Measurements from ENCODE around the gene NSD1.
"Not testable (repeated sequence)": the region's sequence is repeated elsewhere in the genome, so short reads cannot be mapped to it uniquely, and the experiment has no call there.

Gene NSD1

DNA sequence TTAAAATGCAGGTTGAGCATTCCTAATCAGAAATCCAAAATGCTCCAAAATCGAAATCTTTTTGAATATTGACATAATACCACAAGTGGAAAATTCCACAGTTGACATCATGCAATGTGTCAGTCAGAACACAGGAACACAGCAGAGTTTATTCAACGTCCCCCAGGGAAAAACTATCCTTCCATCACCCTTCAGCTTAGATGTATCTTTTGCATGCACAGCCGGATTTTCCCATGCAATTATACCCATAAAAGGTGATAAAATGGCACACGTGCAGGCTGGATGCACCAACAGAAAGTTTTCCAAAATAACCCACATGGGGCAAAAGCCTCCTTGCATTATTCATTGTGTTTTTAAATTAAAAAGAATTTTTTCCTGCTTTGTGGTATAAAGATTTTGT lies 98.8 kb downstream of the NSD1 start:
- no peak for DNase-seq (ENCODE audit: low spot score)

DNA sequence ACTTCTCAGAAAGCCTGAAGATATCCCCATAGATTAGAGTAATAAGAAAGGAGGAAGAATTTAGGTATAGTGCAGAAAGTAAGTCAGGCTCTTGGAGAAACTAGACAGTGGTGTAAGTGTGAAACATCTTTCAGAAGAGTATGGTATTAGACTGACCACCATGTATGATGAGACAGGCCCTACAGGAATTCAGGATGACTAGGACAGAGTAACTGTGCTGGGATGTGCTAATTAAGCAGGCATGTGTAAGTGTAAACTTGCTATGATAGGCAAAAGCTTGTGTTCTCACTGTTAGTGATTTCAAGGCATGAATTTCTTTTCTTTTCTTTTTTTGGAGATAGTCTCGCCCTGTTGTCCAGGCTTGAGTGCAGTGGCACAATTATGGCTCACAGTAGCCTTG lies 99.2 kb downstream of the NSD1 start:
- DNase-seq (ENCODE audit: low spot score), result no peak

DNA sequence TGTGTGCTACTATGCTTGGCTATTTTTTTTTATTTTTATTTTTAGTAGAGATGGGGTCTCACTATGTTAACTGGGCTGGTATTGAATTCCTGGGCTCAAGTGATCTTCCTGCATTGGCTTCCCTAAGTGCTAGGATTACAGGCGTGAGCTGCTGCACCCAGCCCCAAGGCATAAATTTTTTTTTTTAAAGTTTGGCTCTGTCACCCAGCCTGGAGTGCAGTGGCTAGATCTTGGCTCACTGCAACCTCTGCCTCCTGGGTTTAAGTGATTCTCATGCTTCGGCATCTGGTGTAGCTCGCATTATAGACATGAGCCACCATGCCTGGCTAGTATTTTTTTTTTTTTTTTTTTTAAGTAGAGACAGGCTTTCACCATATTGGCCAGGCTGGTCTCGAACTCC lies 99.6 kb downstream of the NSD1 start:
- no peak for DNase-seq (ENCODE audit: low spot score)

- DNase-seq (ENCODE audit: low spot score), result no peak
Measured at GRCh38 chr5:177233802-177234201, 100.2 kb downstream of the NSD1 start.

- no peak for DNase-seq (ENCODE audit: low spot score)
Measured at GRCh38 chr5:177234841-177235240, 101.3 kb downstream of the NSD1 start.

DNA sequence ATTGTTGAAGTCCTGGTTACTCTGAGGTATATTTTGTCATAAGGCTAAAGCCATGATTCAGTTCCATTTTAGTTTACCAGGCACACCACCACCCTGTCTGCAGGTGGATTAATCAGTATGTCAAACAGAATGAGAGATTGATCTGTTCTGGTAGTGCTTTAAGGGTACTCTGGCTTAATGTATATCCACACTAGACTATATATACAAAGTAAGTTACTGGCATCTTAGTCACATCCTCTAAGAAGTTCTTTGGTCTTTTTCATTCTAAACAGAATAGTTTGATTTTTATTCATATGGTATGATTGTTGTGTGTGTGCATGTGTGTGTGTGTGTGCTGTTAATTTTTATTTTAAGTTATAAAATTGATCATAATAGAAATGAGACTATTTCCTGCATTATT lies 108.2 kb downstream of the NSD1 start:
- no peak for DNase-seq (ENCODE audit: low spot score)

DNA sequence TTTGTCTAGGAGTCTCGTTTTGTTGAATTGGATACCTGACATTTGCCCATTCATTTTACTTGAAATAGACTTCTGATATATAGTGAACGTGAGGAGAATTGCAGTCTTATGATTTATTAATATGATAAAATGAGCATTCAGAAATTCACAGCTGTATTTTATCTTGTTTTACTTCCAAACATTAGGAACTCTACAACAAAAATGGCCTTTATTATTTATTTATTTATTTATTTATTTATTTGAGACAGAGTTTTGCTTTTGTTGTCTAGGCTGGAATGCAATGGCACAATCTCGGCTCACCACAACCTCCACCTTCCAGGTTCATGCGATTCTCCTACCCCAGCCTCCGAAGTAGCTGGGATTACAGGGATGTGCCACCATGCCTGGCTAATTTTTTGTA lies 108.7 kb downstream of the NSD1 start:
- no peak for DNase-seq (ENCODE audit: low spot score)

DNA sequence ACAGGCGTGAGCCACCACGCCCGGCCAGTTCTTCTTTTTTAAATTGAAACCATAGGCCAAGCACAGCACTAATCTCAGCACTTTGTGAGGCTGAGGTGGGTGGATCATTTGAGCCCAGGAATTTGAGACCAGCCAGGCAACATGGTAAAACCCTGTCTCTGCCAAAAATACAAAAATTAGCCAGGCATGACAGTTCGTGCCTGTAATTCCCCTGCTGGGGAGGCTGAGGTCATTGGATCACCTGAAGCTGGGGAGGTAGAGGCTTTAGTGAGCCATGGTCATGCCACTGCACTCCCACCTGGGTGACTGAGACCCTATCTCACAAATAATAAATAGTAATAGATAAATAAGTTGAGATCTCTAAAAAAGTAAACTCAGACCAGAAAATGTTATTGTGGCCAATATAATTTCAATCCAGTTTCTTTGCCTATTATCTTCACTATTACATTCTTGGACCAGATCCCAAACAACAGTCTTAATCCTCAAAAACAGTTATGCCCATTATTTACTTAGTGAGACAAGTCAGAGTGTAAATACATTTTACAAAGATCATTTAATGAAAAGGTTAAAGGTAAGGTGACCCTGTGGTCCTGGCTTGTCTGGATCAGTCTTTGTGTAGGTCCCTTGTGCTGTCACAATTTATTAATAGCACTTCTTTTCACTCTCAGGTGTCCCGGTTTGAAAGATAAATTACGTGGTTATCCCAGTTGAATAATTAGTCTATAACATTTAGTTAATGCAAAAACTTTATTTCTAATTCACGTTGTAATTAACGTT lies 116.4 kb downstream of the NSD1 start:
- DNase-seq (ENCODE audit: low spot score), result no peak

GRCh38 chr5:177253252-177253651 lies 119.7 kb downstream of the NSD1 start:
- DNase-seq (ENCODE audit: low spot score), result no peak

DNA sequence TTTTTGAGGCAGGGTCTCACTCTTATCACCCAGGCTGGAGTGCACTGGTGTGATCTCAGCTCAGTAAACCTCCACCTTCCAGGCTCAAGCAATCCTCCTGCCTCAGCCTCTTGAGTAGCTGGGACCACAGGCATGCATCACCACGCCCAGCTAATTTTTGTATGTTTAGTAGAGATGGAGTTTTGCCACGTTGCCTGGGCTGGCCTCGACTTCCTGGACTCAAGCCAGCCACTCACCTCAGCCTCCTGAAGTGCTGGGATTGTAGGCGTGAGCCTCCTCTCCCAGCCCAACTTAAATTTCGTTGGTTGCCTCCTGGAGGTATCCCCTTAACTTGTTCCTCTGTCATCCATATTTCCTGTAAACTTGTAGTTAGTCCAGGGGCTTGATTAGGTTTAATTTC lies 122.7 kb downstream of the NSD1 start:
- no peak for DNase-seq (ENCODE audit: low spot score)

DNA sequence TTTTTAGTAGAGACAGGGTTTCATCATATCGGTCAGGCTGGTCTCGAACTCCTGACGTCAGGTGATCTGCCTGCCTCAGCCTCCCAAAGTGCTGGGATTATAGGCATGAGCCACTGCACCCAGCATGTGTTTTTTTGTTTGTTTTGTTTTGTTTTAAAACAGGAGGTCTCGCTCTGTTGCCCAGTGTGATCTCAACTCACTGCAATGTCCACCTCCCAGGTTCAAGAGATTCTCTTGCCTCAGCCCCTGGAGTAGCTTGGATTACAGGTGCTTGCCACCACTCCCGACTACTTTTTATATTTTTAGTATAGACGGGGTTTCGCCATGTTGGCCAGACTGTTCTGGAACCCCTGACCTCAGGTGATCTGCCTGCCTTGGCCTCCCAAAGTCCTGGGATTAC lies 125.1 kb downstream of the NSD1 start:
- DNase-seq (ENCODE audit: low spot score), result not testable (repeated sequence)

GRCh38 chr5:177260961-177261360 lies 127.4 kb downstream of the NSD1 start:
- no peak for DNase-seq (ENCODE audit: low spot score)

GRCh38 chr5:177261510-177261909 lies 127.9 kb downstream of the NSD1 start:
- DNase-seq (ENCODE audit: low spot score), result no peak

- no peak for DNase-seq (ENCODE audit: low spot score)
Measured at GRCh38 chr5:177264178-177264577, 130.6 kb downstream of the NSD1 start.

DNA sequence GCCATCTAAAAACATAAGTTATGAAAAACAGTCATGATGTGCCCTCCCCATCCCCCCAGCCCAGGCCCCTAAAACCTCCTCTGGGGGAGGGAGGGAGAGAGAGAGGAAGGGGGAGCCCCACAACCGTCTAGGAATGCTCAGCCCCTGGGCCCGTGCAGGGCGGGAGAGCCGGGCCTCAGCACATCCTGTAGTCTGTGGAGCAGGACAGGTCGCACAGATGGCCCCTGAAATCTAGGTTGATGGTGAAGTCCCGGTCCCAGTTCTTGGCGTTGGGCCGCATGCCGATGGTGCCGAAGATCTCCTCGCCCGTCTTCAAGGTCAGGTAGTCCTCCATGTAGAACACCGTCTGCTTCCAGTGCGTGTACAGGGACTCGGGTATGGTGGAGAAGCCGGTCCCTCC lies 131.8 kb downstream of the NSD1 start:
- no peak for DNase-seq (ENCODE audit: low spot score)

- DNase-seq (ENCODE audit: low spot score), result no peak
Measured at GRCh38 chr5:177269232-177269895, 135.8 kb downstream of the NSD1 start.

DNA sequence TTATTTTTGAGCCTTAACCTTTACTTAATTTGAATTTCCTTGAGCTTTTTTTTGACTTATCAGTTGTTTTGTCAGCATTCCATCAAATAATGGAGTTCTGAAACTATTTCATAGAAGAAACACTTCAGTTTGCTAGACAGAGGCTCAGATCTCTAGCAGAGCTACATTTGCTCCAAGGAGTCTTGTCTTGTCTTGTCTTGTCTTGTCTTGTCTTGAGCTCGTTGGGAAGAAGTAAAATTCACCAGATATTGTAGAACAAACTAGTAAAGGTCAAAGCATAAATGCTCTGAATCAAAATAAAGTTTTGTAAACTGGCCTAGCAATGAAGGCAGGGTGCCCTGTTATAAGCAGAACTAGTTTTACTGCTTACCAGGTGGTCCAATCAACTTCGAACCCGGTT lies 136.4 kb downstream of the NSD1 start:
- no peak for DNase-seq (ENCODE audit: low spot score)

DNA sequence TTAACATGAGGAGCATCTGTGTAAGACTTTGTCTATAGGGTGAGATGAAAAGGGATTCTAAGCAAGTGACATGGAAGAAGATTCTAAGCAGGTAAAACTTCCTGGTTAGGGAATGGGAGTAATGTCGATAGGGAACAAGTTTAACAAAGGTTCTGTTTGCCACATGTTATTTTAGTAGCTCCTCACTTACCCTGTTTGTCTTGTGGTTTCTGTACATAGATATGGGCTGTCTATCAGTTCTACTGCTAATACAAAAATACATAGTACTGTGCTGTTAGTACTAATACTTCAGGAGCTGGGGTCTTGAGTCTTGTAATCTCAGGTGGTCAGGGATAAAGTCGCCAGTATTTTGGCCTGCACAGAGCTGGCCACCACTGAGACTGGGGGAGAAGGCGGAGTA lies 137.1 kb downstream of the NSD1 start:
- DNase-seq (ENCODE audit: low spot score), result no peak

DNA sequence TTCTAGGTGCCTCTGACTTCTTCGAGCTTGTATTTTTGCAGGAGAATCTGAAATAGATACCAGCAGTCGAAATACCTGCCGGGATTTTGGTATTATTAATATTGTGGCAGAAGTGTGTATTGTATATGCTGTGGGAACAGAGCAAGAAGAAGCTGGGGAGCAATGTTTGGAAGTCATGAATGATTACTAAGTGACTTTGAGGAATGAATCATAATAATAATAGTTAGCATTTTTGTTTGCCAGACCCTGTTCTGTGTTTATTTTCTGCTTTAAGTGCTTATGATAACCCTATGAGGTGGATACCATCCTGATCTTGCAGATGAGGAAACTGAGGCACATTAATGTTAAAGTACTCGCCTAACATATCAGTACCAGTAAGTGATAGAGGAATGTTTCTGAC lies 137.5 kb downstream of the NSD1 start:
- DNase-seq (ENCODE audit: low spot score), result no peak

DNA sequence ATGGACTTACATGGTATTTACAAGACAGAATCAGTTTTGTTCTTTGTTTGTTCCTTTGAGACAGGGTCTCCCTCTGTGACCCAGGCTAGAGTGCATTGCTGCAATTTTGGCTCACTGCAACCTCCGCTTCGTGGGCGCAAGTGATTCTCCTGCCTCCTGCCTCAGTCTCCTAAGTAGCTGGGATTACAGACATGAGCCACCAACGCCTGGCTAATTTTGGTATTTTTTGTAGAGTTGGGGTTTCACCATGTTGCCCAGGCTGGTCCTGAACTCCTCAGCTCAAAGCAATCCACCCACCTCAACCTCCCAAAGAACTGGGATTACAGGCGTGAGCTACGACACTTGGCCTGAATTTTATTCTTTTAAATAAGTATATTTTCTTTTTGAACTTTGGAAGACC lies 142.3 kb downstream of the NSD1 start:
- DNase-seq (ENCODE audit: low spot score), result no peak

- DNase-seq (ENCODE audit: low spot score), result no peak
Measured at GRCh38 chr5:177276886-177277285, 143.3 kb downstream of the NSD1 start.

- DNase-seq (ENCODE audit: low spot score), result no peak
Measured at GRCh38 chr5:177288191-177288590, 154.6 kb downstream of the NSD1 start.

GRCh38 chr5:177290816-177291596 lies 157.4 kb downstream of the NSD1 start:
- DNase-seq (ENCODE audit: low spot score), result no peak
